Upper lobe of left lung (tissue), 4 donors: ENCODE results near the gene CD79A.

Source experiments
- CTCF ChIP-seq, 6 experiments: fragments of 450-650 bp in 4 of 6; fragments of 200-600 bp in 2 of 6; sonication (generic) in 2 of 6; IDR thresholded peaks; one replicate each; pipeline ENCODE4 v1.5.1; 2016 to 2019; ENCODE audit warnings: antibody characterized with exemption in 6 of 6
- POLR2A ChIP-seq, 4 donors: fragments of 450-650 bp; IDR thresholded peaks; one replicate each; pipeline ENCODE4 v1.5.1; 2016 to 2017; ENCODE audit warnings: antibody characterized with exemption in 4 of 4, mild to moderate bottlenecking in 2 of 4
- POLR2AphosphoS5 ChIP-seq, 2 donors: sonication (generic); formaldehyde crosslinking; IDR thresholded peaks; one replicate each; pipeline ENCODE4 v1.5.1; 2017; ENCODE audit warnings: antibody characterized with exemption in 2 of 2

GRCh38 chr19:41859618-41860418 lies 17.3 kb upstream of the CD79A start, which contains the start of gene RPS19:
- peak; percentile 87 to 88 for TF ChIP-seq POLR2AphosphoS5 (IDR thresholded peaks at IDR 0.05)
- peak; percentile 59 to 97 (median 94) for TF ChIP-seq CTCF (IDR thresholded peaks at IDR 0.05)
- TF ChIP-seq POLR2A (IDR thresholded peaks at IDR 0.05) = peak in 3 of 4 donors; percentile 37 to 92 (median 87)
